Activated CD4-positive, alpha-beta T cell treated with anti-CD3 and anti-CD28 coated beads, Interleukin-2, amount 10 ng/mL, durations not matched to agents 24 days and 14 days (primary cell): ENCODE data around the gene COL13A1. TPM values are rescaled to one million over a fixed set of nuclear protein-coding genes. Genes with fewer than 3 reads are reported as not detected.

Experiments
- DNase-seq: peaks from one replicate; pipeline ENCODE4 v3.0.0; 2022
- H3K27ac Mint-ChIP-seq: one replicate; pipeline ENCODE4 v1.8.0; 2022; ENCODE audit warnings: mild to moderate bottlenecking, mixed read lengths
- H3K27me3 Mint-ChIP-seq: one replicate; pipeline ENCODE4 v1.8.0; 2022; ENCODE audit warnings: mixed read lengths
- H3K36me3 Mint-ChIP-seq: one replicate; pipeline ENCODE4 v1.8.0; 2022; ENCODE audit warnings: low read depth, mild to moderate bottlenecking, mixed read lengths
- H3K4me1 Mint-ChIP-seq: one replicate; pipeline ENCODE4 v1.8.0; 2021; ENCODE audit warnings: mixed read lengths
- H3K4me3 Mint-ChIP-seq: one replicate; pipeline ENCODE4 v1.8.0; 2022; ENCODE audit warnings: mild to moderate bottlenecking, moderate library complexity, mixed read lengths
- H3K9me3 Mint-ChIP-seq: one replicate; pipeline ENCODE4 v1.8.0; 2021; ENCODE audit warnings: mixed read lengths
- intact Hi-C: fragments of 100-400 bp; cut with micrococcal nuclease; formaldehyde crosslinking; loops from one replicate; pipeline ENCODE4 v1.15.1; 2023
- total RNA-seq: library from RNA; stranded (reverse); gene quantifications from 2 replicates; pipeline ENCODE4 v1.2.3, GENCODE V29; 2022

COL13A1 gene
- total RNA-seq, 1 donor from 2014 or later = not detected

- H3K4me3 Mint-ChIP-seq = no peak overlapping the region
- no peaks in the 10 kb centered on the region for H3K36me3 Mint-ChIP-seq
- H3K4me1 Mint-ChIP-seq = no peaks in the 10 kb centered on the region
- no peak overlapping the region for H3K27ac Mint-ChIP-seq
- intact Hi-C loops = no loop called here
- H3K27me3 Mint-ChIP-seq = no peaks in the 10 kb centered on the region
- DNase-seq = no peak
- no peaks in the 10 kb centered on the region for H3K9me3 Mint-ChIP-seq
Observed at GRCh38 chr10:69892816-69893215, 91.1 kb downstream of the COL13A1 start.

GRCh38 chr10:69893271-69893900 is 91.7 kb downstream of the COL13A1 start:
- Mint-ChIP-seq H3K27me3 (no peaks in the 10 kb centered on the region), H3K4me1 (no peaks in the 10 kb centered on the region), H3K27ac (no peak overlapping the region), H3K9me3 (no peaks in the 10 kb centered on the region), H3K36me3 (no peaks in the 10 kb centered on the region), H3K4me3 (no peak overlapping the region)
- intact Hi-C loops = no loop called here
- DNase-seq = no peak

GRCh38 chr10:69894156-69894555 is 92.5 kb downstream of the COL13A1 start:
- DNase-seq = no peak
- Mint-ChIP-seq H3K4me3 (no peak overlapping the region), H3K27ac (no peak overlapping the region), H3K9me3 (no peaks in the 10 kb centered on the region), H3K27me3 (no peaks in the 10 kb centered on the region), H3K36me3 (no peaks in the 10 kb centered on the region), H3K4me1 (no peaks in the 10 kb centered on the region)
- intact Hi-C loops = no loop called here

- Mint-ChIP-seq H3K9me3 (no peaks in the 10 kb centered on the region), H3K4me1 (no peaks in the 10 kb centered on the region), H3K27ac (no peak overlapping the region), H3K4me3 (no peak overlapping the region), H3K27me3 (no peaks in the 10 kb centered on the region), H3K36me3 (no peaks in the 10 kb centered on the region)
- intact Hi-C loops = no loop called here
- DNase-seq = no peak
Observed at GRCh38 chr10:69895759-69896158, 94.1 kb downstream of the COL13A1 start.

GRCh38 chr10:69896606-69897231 is 95.0 kb downstream of the COL13A1 start:
- Mint-ChIP-seq H3K4me1 (no peaks in the 10 kb centered on the region), H3K27ac (no peak overlapping the region), H3K27me3 (no peaks in the 10 kb centered on the region), H3K4me3 (no peak overlapping the region), H3K9me3 (no peaks in the 10 kb centered on the region), H3K36me3 (no peaks in the 10 kb centered on the region)
- DNase-seq = no peak
- intact Hi-C loops = no loop called here

GRCh38 chr10:69897432-69897831 is 95.7 kb downstream of the COL13A1 start:
- intact Hi-C loops = no loop called here
- H3K4me3 Mint-ChIP-seq = no peak overlapping the region
- H3K27ac Mint-ChIP-seq = no peak overlapping the region
- no peaks in the 10 kb centered on the region for H3K36me3 Mint-ChIP-seq
- H3K27me3 Mint-ChIP-seq = no peaks in the 10 kb centered on the region
- no peak for DNase-seq
- no peaks in the 10 kb centered on the region for H3K9me3 Mint-ChIP-seq
- H3K4me1 Mint-ChIP-seq = no peaks in the 10 kb centered on the region

- Mint-ChIP-seq H3K4me3 (no peak overlapping the region), H3K27ac (no peak overlapping the region), H3K36me3 (no peaks in the 10 kb centered on the region), H3K27me3 (no peaks in the 10 kb centered on the region), H3K9me3 (no peaks in the 10 kb centered on the region), H3K4me1 (no peaks in the 10 kb centered on the region)
- DNase-seq = no peak
- intact Hi-C loops = no loop called here
Observed at GRCh38 chr10:69897999-69898398, 96.3 kb downstream of the COL13A1 start.

- H3K36me3 Mint-ChIP-seq = no peaks in the 10 kb centered on the region
- intact Hi-C loops = no loop called here
- H3K9me3 Mint-ChIP-seq = no peaks in the 10 kb centered on the region
- H3K27me3 Mint-ChIP-seq = no peaks in the 10 kb centered on the region
- no peaks in the 10 kb centered on the region for H3K4me1 Mint-ChIP-seq
- no peak overlapping the region for H3K27ac Mint-ChIP-seq
- no peak for DNase-seq
- no peak overlapping the region for H3K4me3 Mint-ChIP-seq
Observed at GRCh38 chr10:69898524-69898923, 96.8 kb downstream of the COL13A1 start.

GRCh38 chr10:69898941-69899340 is 97.2 kb downstream of the COL13A1 start:
- Mint-ChIP-seq H3K4me1 (no peaks in the 10 kb centered on the region), H3K36me3 (no peaks in the 10 kb centered on the region), H3K27me3 (no peaks in the 10 kb centered on the region), H3K27ac (no peak overlapping the region), H3K4me3 (no peak overlapping the region), H3K9me3 (no peaks in the 10 kb centered on the region)
- DNase-seq = no peak
- intact Hi-C loops = no loop called here

GRCh38 chr10:69899727-69900595 is 98.3 kb downstream of the COL13A1 start:
- Mint-ChIP-seq H3K27ac (no peak overlapping the region), H3K27me3 (no peaks in the 10 kb centered on the region), H3K9me3 (no peaks in the 10 kb centered on the region), H3K36me3 (no peaks in the 10 kb centered on the region), H3K4me3 (no peak overlapping the region), H3K4me1 (no peaks in the 10 kb centered on the region)
- DNase-seq = no peak
- intact Hi-C loops = no loop called here

- no peaks in the 10 kb centered on the region for H3K9me3 Mint-ChIP-seq
Observed at GRCh38 chr10:69901022-69901421, 99.3 kb downstream of the COL13A1 start.

GRCh38 chr10:69901628-69902505 is 100.2 kb downstream of the COL13A1 start:
- Mint-ChIP-seq H3K27me3 (peaks cover 2% of the 10 kb centered on the region), H3K27ac (no peak overlapping the region), H3K36me3 (no peaks in the 10 kb centered on the region), H3K4me1 (no peaks in the 10 kb centered on the region), H3K9me3 (no peaks in the 10 kb centered on the region), H3K4me3 (no peak overlapping the region)
- intact Hi-C loops = no loop called here
- DNase-seq = peak; percentile 57

More at GRCh38 chr10:69901022-69901421, 99.3 kb downstream of the COL13A1 start:
- no peaks in the 10 kb centered on the region for H3K4me1 Mint-ChIP-seq
- peaks cover 2% of the 10 kb centered on the region for H3K27me3 Mint-ChIP-seq
- DNase-seq = no peak
- intact Hi-C loops = no loop called here
- no peak overlapping the region for H3K27ac Mint-ChIP-seq
- no peaks in the 10 kb centered on the region for H3K36me3 Mint-ChIP-seq
- no peak overlapping the region for H3K4me3 Mint-ChIP-seq

GRCh38 chr10:69902835-69903535 is 101.3 kb downstream of the COL13A1 start:
- H3K36me3 Mint-ChIP-seq = no peaks in the 10 kb centered on the region
- no peak for DNase-seq
- intact Hi-C loops = no loop called here
- H3K27ac Mint-ChIP-seq = no peak overlapping the region
- H3K27me3 Mint-ChIP-seq = peaks cover 2% of the 10 kb centered on the region
- no peak overlapping the region for H3K4me3 Mint-ChIP-seq
- H3K9me3 Mint-ChIP-seq = no peaks in the 10 kb centered on the region
- no peaks in the 10 kb centered on the region for H3K4me1 Mint-ChIP-seq
